H1 (cell line): ENCODE results near the gene PTMS. TPM values are rescaled to one million over a fixed set of nuclear protein-coding genes. Genes with fewer than 3 reads are reported as not detected.

ENCODE experiments used
- BCL11A ChIP-seq, 2 experiments: IDR thresholded peaks; one replicate each; pipeline ENCODE4 v1.6.1; 2011; ENCODE audit warnings: low read depth in 2 of 2, low read length in 2 of 2, mild to moderate bottlenecking in 2 of 2
- EGR1 ChIP-seq: IDR thresholded peaks from 2 replicates; pipeline ENCODE4 v1.6.1; 2011; ENCODE audit warnings: low read depth, low read length, borderline replicate concordance
- KDM4A ChIP-seq: IDR thresholded peaks from one replicate; pipeline ENCODE4 v1.7.1; 2012; ENCODE audit warnings: low read depth, mild to moderate bottlenecking, moderate library complexity, low read length, inconsistent platforms; ENCODE audit not compliant: severe bottlenecking
- PHF8 ChIP-seq: fragments of 200-600 bp; sonication (generic); conservative IDR thresholded peaks from 2 replicates; pipeline ENCODE4 v1.7.1; 2012; ENCODE audit warnings: low read depth, mild to moderate bottlenecking, inconsistent platforms, low read length, moderate library complexity
- POLR2A ChIP-seq, 2 experiments: IDR thresholded peaks; 1 replicate in 1 of 2; 2 replicates in 1 of 2; pipeline ENCODE4 v1.6.1; 2011; ENCODE audit warnings: low read depth in 2 of 2, low read length in 2 of 2, mild to moderate bottlenecking in 2 of 2; ENCODE audit errors: control extremely low read depth in 1 of 2
- RXRA ChIP-seq: IDR thresholded peaks from 2 replicates; pipeline ENCODE4 v1.6.1; 2011; ENCODE audit warnings: low read depth, mild to moderate bottlenecking, low read length, moderate library complexity; ENCODE audit not compliant: insufficient read depth
- SAP30 ChIP-seq: fragments of 300-600 bp; sonication (generic); IDR thresholded peaks from 2 replicates; pipeline ENCODE4 v1.7.1; 2012; ENCODE audit warnings: low read length, moderate library complexity, mild to moderate bottlenecking, inconsistent platforms; ENCODE audit not compliant: insufficient read depth, insufficient replicate concordance
- SIN3A ChIP-seq, 2 experiments: IDR thresholded peaks in 1 of 2; conservative IDR thresholded peaks in 1 of 2; 2 replicates each; pipeline ENCODE4 v1.6.1; 2011 to 2012; ENCODE audit warnings: low read length in 2 of 2, improper control_type of control experiment in 1 of 2, low read depth in 1 of 2, mild to moderate bottlenecking in 1 of 2
- SP1 ChIP-seq: IDR thresholded peaks from 2 replicates; pipeline ENCODE4 v1.6.1; 2011; ENCODE audit warnings: low read depth, low read length
- SP4 ChIP-seq: IDR thresholded peaks from 2 replicates; pipeline ENCODE4 v1.6.1; 2012; ENCODE audit warnings: low read length, inconsistent platforms
- polyA plus RNA-seq, 7 experiments: library from polyadenylated mRNA; depleted of rRNA in 3 of 7; stranded (reverse) in 5 of 7; unstranded in 2 of 7; fragments of >200 nt in 5 of 7; fragments of 200-250 nt in 2 of 7; gene quantifications; 1 replicate in 5 of 7; 2 replicates in 1 of 7; 4 replicates in 1 of 7; pipeline versions ENCODE4 v1.2.1 to v1.2.3, GENCODE V29; 2011 to 2013; ENCODE audit warnings: missing spikeins in 2 of 7, mixed read lengths in 2 of 7
- total RNA-seq: library from RNA; stranded (reverse); fragmentation: NEBNext Ultra II Directional; extraction: Animal tissue kit (Norgen Biotek cat#: 25700); gene quantifications from 2 replicates; pipeline ENCODE4 v1.2.1, GENCODE V29; 2021

PTMS gene
- total and polyA plus RNA-seq, 2 of the 8 experiments (the other 6 are each of a cell fraction or from before 2014, with no cell fraction given), result 444 to 553 TPM

DNA sequence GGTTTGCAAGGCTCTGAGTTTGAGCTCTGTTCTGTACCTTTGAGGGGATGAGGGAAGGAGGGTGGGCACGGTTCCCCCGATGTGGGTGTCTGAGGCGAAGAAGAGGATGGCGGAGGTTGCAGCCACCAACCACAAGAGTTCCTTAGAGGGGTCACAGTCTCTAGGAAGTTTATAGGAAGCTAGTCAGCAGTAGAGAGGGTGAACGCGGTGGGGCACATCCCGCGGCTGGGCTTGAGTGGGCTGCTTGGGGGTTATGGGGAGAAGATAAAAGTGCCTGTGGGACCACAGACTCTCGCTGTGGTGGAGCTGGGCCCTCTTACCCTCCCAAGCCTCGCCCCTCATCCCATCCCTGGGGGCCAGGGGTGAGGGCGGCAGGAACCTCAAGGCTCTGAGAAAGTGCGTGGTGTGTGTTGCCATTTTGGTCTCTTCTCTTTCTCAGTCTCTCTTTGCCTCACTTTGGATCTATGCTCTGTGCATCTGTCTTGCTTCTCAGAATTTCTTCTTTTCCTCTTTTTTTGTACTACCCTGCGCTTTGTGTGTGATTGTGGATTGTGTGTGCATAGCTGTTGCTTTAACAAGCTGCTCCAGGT, 25.9 kb downstream of the PTMS start (continued):
- TF ChIP-seq SIN3A (conservative IDR thresholded peaks at IDR 0.05 in 1 of 2, IDR thresholded peaks at IDR 0.05 in 1 of 2; ENCODE audit: low read depth in 1 of 2, low read length in 2 of 2) (no peak), KDM4A (no peak), BCL11A (IDR thresholded peaks at IDR 0.05; ENCODE audit: low read depth in 2 of 2, low read length in 2 of 2) (no peak), SP4 (no peak), EGR1 (no peak), SP1 (no peak), PHF8 (no peak), POLR2A (IDR thresholded peaks at IDR 0.05; ENCODE audit: control extremely low read depth in 1 of 2, low read depth in 2 of 2, low read length in 2 of 2) (no peak), SAP30 (no peak), RXRA (no peak)
- TF ChIP-seq, all 59 proteins: peak for 0
